ENCODE results near the gene KY.

DNA sequence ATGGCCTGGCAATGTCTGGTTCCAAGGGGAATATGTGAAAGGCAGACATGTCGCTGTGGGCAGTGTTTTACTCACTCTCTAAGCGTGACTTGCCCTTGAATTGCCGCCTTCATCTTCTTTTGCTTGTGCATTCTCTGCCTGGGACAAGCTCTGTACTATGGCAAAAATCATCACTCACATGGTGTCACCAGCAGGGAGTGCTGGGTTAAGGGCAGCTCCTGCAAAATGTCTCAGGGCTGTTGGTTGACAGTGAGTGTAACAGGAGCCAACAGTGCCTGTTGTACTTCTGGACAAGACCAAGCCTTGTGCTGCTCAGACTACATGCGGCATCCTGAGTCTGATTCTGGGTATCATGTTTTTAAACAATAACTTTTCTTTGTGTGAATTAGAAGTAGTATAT, 45.3 kb upstream of the KY start:
- TF ChIP-seq JUND (IDR thresholded peaks at IDR 0.05): no peak
- TF ChIP-seq TAF1 (conservative IDR thresholded peaks at IDR 0.05): no peak
- TF ChIP-seq GABPA (IDR thresholded peaks at IDR 0.05 in 1 of 2, conservative IDR thresholded peaks at IDR 0.05 in 1 of 2): no peak
- TF ChIP-seq REST (IDR thresholded peaks at IDR 0.05): no peak
- TF ChIP-seq, protein P1, sequence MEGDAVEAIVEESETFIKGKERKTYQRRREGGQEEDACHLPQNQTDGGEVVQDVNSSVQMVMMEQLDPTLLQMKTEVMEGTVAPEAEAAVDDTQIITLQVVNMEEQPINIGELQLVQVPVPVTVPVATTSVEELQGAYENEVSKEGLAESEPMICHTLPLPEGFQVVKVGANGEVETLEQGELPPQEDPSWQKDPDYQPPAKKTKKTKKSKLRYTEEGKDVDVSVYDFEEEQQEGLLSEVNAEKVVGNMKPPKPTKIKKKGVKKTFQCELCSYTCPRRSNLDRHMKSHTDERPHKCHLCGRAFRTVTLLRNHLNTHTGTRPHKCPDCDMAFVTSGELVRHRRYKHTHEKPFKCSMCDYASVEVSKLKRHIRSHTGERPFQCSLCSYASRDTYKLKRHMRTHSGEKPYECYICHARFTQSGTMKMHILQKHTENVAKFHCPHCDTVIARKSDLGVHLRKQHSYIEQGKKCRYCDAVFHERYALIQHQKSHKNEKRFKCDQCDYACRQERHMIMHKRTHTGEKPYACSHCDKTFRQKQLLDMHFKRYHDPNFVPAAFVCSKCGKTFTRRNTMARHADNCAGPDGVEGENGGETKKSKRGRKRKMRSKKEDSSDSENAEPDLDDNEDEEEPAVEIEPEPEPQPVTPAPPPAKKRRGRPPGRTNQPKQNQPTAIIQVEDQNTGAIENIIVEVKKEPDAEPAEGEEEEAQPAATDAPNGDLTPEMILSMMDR (IDR thresholded peaks at IDR 0.05; ENCODE audit: low read depth, low read length, missing input control): no peak
- TF ChIP-seq HNF4G (IDR thresholded peaks at IDR 0.05): no peak
- no peak for TF ChIP-seq ATF3 (IDR thresholded peaks at IDR 0.05)
- no peak for TF ChIP-seq RXRA (IDR thresholded peaks at IDR 0.05)
- TF ChIP-seq, protein P2, sequence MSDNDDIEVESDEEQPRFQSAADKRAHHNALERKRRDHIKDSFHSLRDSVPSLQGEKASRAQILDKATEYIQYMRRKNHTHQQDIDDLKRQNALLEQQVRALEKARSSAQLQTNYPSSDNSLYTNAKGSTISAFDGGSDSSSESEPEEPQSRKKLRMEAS (IDR thresholded peaks at IDR 0.05): no peak
- TF ChIP-seq RAD21 (IDR thresholded peaks at IDR 0.05): no peak
- no peak for TF ChIP-seq EGR1 (IDR thresholded peaks at IDR 0.05; ENCODE audit: low read depth in 2 of 2)
- TF ChIP-seq YY1 (IDR thresholded peaks at IDR 0.05): no peak
- TF ChIP-seq ZBTB33 (IDR thresholded peaks at IDR 0.05): no peak

All from liver (tissue), 3 donors.